HepG2 (cell line): ENCODE measurements around the gene SPG7. TPM values are rescaled to one million over a fixed set of nuclear protein-coding genes. Genes with fewer than 3 reads are reported as not detected.

Experiments used
- ASH2L ChIP-seq: fragments of 300-600, 200-600 bp; sonication (generic); IDR thresholded peaks from 2 replicates; pipeline ENCODE4 v1.7.0; 2017; ENCODE audit warnings: low read depth, mild to moderate bottlenecking, moderate library complexity, mixed read lengths, low read length; ENCODE audit not compliant: insufficient read length
- ETV5 ChIP-seq: IDR thresholded peaks from 2 replicates; pipeline ENCODE4 v1.6.1; 2018; ENCODE audit warnings: missing biosample characterization, missing genetic modification reagents, inconsistent platforms, borderline replicate concordance
- FUBP1 ChIP-seq: sonication (generic); formaldehyde crosslinking; IDR thresholded peaks from 2 replicates; pipeline ENCODE4 v1.5.1; 2020; ENCODE audit warnings: missing genetic modification reagents, mild to moderate bottlenecking, borderline replicate concordance
- HMG20B ChIP-seq: conservative IDR thresholded peaks from 2 replicates; pipeline ENCODE4 v1.6.1; 2016; ENCODE audit warnings: missing genetic modification reagents, missing compliant biosample characterization
- HOXD1 ChIP-seq: sonication (generic); formaldehyde crosslinking; IDR thresholded peaks from 2 replicates; pipeline ENCODE4 v1.5.0; 2020; ENCODE audit warnings: missing genetic modification reagents
- MXD1 ChIP-seq: sonication (generic); formaldehyde crosslinking; IDR thresholded peaks from 2 replicates; pipeline ENCODE4 v1.4.0; 2020; ENCODE audit warnings: mild to moderate bottlenecking, missing genetic modification reagents
- MXD4 ChIP-seq: IDR thresholded peaks from 2 replicates; pipeline ENCODE4 v1.6.1; 2016; ENCODE audit warnings: mild to moderate bottlenecking, missing biosample characterization, missing genetic modification reagents
- MZF1 ChIP-seq: sonication (generic); formaldehyde crosslinking; IDR thresholded peaks from 2 replicates; pipeline ENCODE4 v1.8.1; 2023; ENCODE audit warnings: mild to moderate bottlenecking, missing genetic modification reagents, borderline replicate concordance
- POGZ ChIP-seq: sonication (generic); formaldehyde crosslinking; IDR thresholded peaks from 2 replicates; pipeline ENCODE4 v1.4.0; 2020; ENCODE audit warnings: mild to moderate bottlenecking, missing genetic modification reagents
- SNAPC4 ChIP-seq: sonication (generic); formaldehyde crosslinking; IDR thresholded peaks from 2 replicates; pipeline ENCODE4 v1.4.0; 2020; ENCODE audit warnings: mild to moderate bottlenecking, missing genetic modification reagents
- SOX6 ChIP-seq, 2 experiments: fragments of 450-650 bp in 1 of 2; sonication (generic) in 1 of 2; formaldehyde crosslinking in 1 of 2; IDR thresholded peaks; 2 replicates each; pipeline versions ENCODE4 v1.4.0 to v1.6.1; 2017 to 2020; ENCODE audit warnings: antibody characterized with exemption in 1 of 2, mild to moderate bottlenecking in 1 of 2, missing genetic modification reagents in 1 of 2
- TCF7 ChIP-seq: sonication (generic); IDR thresholded peaks from 2 replicates; pipeline ENCODE4 v1.6.1; 2016; ENCODE audit warnings: antibody characterized with exemption, low read depth
- TP53 ChIP-seq: sonication (generic); formaldehyde crosslinking; conservative IDR thresholded peaks from 2 replicates; pipeline ENCODE4 v1.4.0; 2020; ENCODE audit warnings: missing genetic modification reagents
- ZNF20 ChIP-seq: sonication (generic); formaldehyde crosslinking; IDR thresholded peaks from 2 replicates; pipeline ENCODE4 v1.4.0; 2020; ENCODE audit warnings: mild to moderate bottlenecking, moderate library complexity, missing genetic modification reagents
- ZNF567 ChIP-seq: sonication (generic); formaldehyde crosslinking; IDR thresholded peaks from 2 replicates; pipeline ENCODE4 v1.8.1; 2023; ENCODE audit warnings: mild to moderate bottlenecking, missing genetic modification reagents, borderline replicate concordance
- ZSCAN12 ChIP-seq: sonication (generic); formaldehyde crosslinking; IDR thresholded peaks from 2 replicates; pipeline ENCODE4 v1.9.0; 2021; ENCODE audit warnings: mild to moderate bottlenecking, missing genetic modification reagents
- ZSCAN29 ChIP-seq: sonication (generic); formaldehyde crosslinking; conservative IDR thresholded peaks from 2 replicates; pipeline ENCODE4 v1.4.0; 2020; ENCODE audit warnings: mild to moderate bottlenecking, missing genetic modification reagents
- polyA plus RNA-seq, 8 experiments: library from polyadenylated mRNA; depleted of rRNA in 3 of 8; stranded (reverse) in 7 of 8; unstranded in 1 of 8; fragments of >200 nt; fragmentation: Illumina TruSeq in 4 of 8; extraction: Trizol in 4 of 8; gene quantifications; 2 replicates each; pipeline versions ENCODE4 v1.2.1 to v1.2.3, GENCODE V29; 2011 to 2016; ENCODE audit warnings: low read depth in 4 of 8, missing spikeins in 1 of 8, mixed read lengths in 1 of 8; ENCODE audit not compliant: insufficient read depth in 1 of 8
- total RNA-seq, 5 experiments: library from RNA; depleted of rRNA; stranded (reverse); fragments of >200 nt; fragmentation: Illumina TruSeq; extraction: Trizol; gene quantifications; 2 replicates each; pipeline ENCODE4 v1.2.3, GENCODE V29; 2016; ENCODE audit warnings: low read depth in 1 of 5

Gene SPG7
- total and polyA plus RNA-seq, 2 of the 13 experiments (the other 11 are each of a cell fraction or from before 2014, with no cell fraction given) = 66.0 to 136 TPM

GRCh38 chr16:89581861-89582563 is 73.8 kb downstream of the SPG7 start (continued):
- TF ChIP-seq TCF7 (no peak; the same call in 1 of the 2 replicates), MXD1 (CRISPR knock-in tag) (no peak), HOXD1 (CRISPR knock-in tag) (no peak), ZSCAN29 (CRISPR knock-in tag) (0 out of 2 replicates have a peak, but pooled peaks have one; percentile 18), MZF1 (CRISPR knock-in tag) (no peak), MXD4 (CRISPR knock-in tag) (no peak), SOX6 (IDR thresholded peaks at IDR 0.05) (no peak), SOX6 (CRISPR knock-in tag; IDR thresholded peaks at IDR 0.05) (0 out of 2 replicates have a peak, but pooled peaks have one; percentile 25), SNAPC4 (CRISPR knock-in tag) (no peak), ASH2L (no peak), ZNF567 (CRISPR knock-in tag) (no peak), ZNF20 (CRISPR knock-in tag) (no peak), POGZ (CRISPR knock-in tag) (0 out of 2 replicates have a peak, but pooled peaks have one; percentile 20), HMG20B (CRISPR knock-in tag) (no peak), TP53 (CRISPR knock-in tag) (no peak), FUBP1 (CRISPR knock-in tag) (no peak), ETV5 (peak; percentile 42; the same call in 1 of the 2 replicates), ZSCAN12 (CRISPR knock-in tag) (no peak)
